CD8-positive, alpha-beta memory T cell (primary cell): ENCODE measurements around the gene ANHX. TPM values are rescaled to one million over a fixed set of nuclear protein-coding genes. Genes with fewer than 3 reads are reported as not detected.

Source experiments
- CTCF ChIA-PET: fragments of 350-600 bp; sonication (Branson Sonifier 250); formaldehyde crosslinking; loops from one replicate; lab custom pipeline; 2021; ENCODE audit warnings: antibody characterized with exemption; lab: Charles Lee
- POLR2A ChIA-PET: fragments of 350-600 bp; sonication (Branson Sonifier 250); formaldehyde crosslinking; loops from one replicate; lab custom pipeline; 2021; ENCODE audit warnings: antibody characterized with exemption; lab: Charles Lee
- DNase-seq, 5 donors: peaks; one replicate each; pipeline versions ENCODE4 v3.0.0 to v3.0.0-alpha.2; 2020 to 2022; ENCODE audit warnings: mixed read lengths in 1 of 5
- H3K27ac ChIP-seq: one replicate; pipeline ENCODE4 v1.7.0; 2013; ENCODE audit warnings: low read depth, mild to moderate bottlenecking, low read length, moderate library complexity
- H3K27me3 ChIP-seq: 2 replicates; pipeline ENCODE4 v1.7.0; 2013; ENCODE audit warnings: low read length, mild to moderate bottlenecking; ENCODE audit not compliant: insufficient read depth, poor library complexity, severe bottlenecking
- H3K36me3 ChIP-seq: 2 replicates; pipeline ENCODE4 v1.7.0; 2013; ENCODE audit warnings: mild to moderate bottlenecking, low read length, moderate library complexity; ENCODE audit not compliant: insufficient read depth
- H3K4me1 ChIP-seq: 2 replicates; pipeline ENCODE4 v1.7.0; 2013; ENCODE audit warnings: mild to moderate bottlenecking, low read length, moderate library complexity; ENCODE audit not compliant: insufficient read depth
- H3K4me3 ChIP-seq: 2 replicates; pipeline ENCODE4 v1.7.0; 2013; ENCODE audit warnings: mild to moderate bottlenecking, low read length
- H3K9me3 ChIP-seq: 2 replicates; pipeline ENCODE4 v1.7.0; 2013; ENCODE audit warnings: mild to moderate bottlenecking, low read length
- H3K27ac Mint-ChIP-seq, 8 donors: one replicate each; pipeline ENCODE4 v1.8.0; 2020 to 2021; ENCODE audit warnings: mixed read lengths in 8 of 8, mild to moderate bottlenecking in 6 of 8, inconsistent platforms in 3 of 8, moderate library complexity in 3 of 8
- H3K27me3 Mint-ChIP-seq, 2 donors: one replicate each; pipeline ENCODE4 v1.8.0; 2020 to 2021; ENCODE audit warnings: mixed read lengths in 2 of 2, mild to moderate bottlenecking in 1 of 2, moderate library complexity in 1 of 2
- H3K36me3 Mint-ChIP-seq, 3 donors: one replicate each; pipeline ENCODE4 v1.8.0; 2020 to 2021; ENCODE audit warnings: mixed read lengths in 3 of 3, inconsistent platforms in 1 of 3, mild to moderate bottlenecking in 1 of 3
- H3K4me1 Mint-ChIP-seq, 3 donors: one replicate each; pipeline ENCODE4 v1.8.0; 2020 to 2021; ENCODE audit warnings: mixed read lengths in 3 of 3, inconsistent platforms in 1 of 3, mild to moderate bottlenecking in 1 of 3
- H3K4me3 Mint-ChIP-seq, 7 donors: one replicate each; pipeline ENCODE4 v1.8.0; 2020 to 2021; ENCODE audit warnings: mixed read lengths in 7 of 7, mild to moderate bottlenecking in 6 of 7, moderate library complexity in 4 of 7, inconsistent platforms in 2 of 7
- H3K9me3 Mint-ChIP-seq, 5 donors: one replicate each; pipeline ENCODE4 v1.8.0; 2020 to 2022; ENCODE audit warnings: mixed read lengths in 5 of 5, mild to moderate bottlenecking in 3 of 5, moderate library complexity in 2 of 5, inconsistent platforms in 1 of 5
- polyA plus RNA-seq: library from polyadenylated mRNA; unstranded; fragments of 300-500 nt; fragmentation: Illumina TruSeq; gene quantifications from one replicate; pipeline ENCODE4 v1.2.3, GENCODE V29; 2021
- total RNA-seq, 2 experiments: library from RNA; stranded (reverse); gene quantifications; one replicate each; pipeline ENCODE4 v1.2.3, GENCODE V29; 2021

The ANHX gene
- total and polyA plus RNA-seq, 3 experiments from 2014 or later: not detected

GRCh38 chr12:133221241-133221640 is 14.4 kb downstream of the ANHX start:
- no peak overlapping the region for H3K27ac ChIP-seq
- H3K4me1 Mint-ChIP-seq: no peaks in the 10 kb centered on the region
- H3K27me3 Mint-ChIP-seq: peaks cover 0 to 5% of the 10 kb centered on the region in 2 donors
- POLR2A ChIA-PET: no interaction called here
- peaks cover 0 to 26% (median 0%) of the 10 kb centered on the region in 3 donors for H3K36me3 Mint-ChIP-seq
- CTCF ChIA-PET: no interaction called here
- H3K27ac Mint-ChIP-seq: peak overlapping the region in 1 of 8 donors; percentile 21
- DNase-seq: no peak
- H3K4me3 Mint-ChIP-seq: no peak overlapping the region
- H3K9me3 Mint-ChIP-seq: peaks cover 7 to 56% (median 40%) of the 10 kb centered on the region in 5 donors
- H3K36me3 ChIP-seq: no peaks in the 10 kb centered on the region
- H3K4me3 ChIP-seq: no peak overlapping the region
- H3K4me1 ChIP-seq: no peaks in the 10 kb centered on the region
- no peaks in the 10 kb centered on the region for H3K27me3 ChIP-seq
- H3K9me3 ChIP-seq: peaks cover 6% of the 10 kb centered on the region

- POLR2A ChIA-PET: no interaction called here
- H3K4me1 ChIP-seq: no peaks in the 10 kb centered on the region
- Mint-ChIP-seq H3K27me3 (peaks cover 0 to 5% of the 10 kb centered on the region in 2 donors), H3K4me1 (no peaks in the 10 kb centered on the region), H3K36me3 (peaks cover 0 to 26% (median 1%) of the 10 kb centered on the region in 3 donors), H3K27ac (no peak overlapping the region), H3K9me3 (peaks cover 7 to 61% (median 46%) of the 10 kb centered on the region in 5 donors), H3K4me3 (no peak overlapping the region)
- no peak overlapping the region for H3K4me3 ChIP-seq
- CTCF ChIA-PET: no interaction called here
- no peak overlapping the region for H3K27ac ChIP-seq
- no peak for DNase-seq
- H3K9me3 ChIP-seq: peaks cover 6% of the 10 kb centered on the region
- H3K27me3 ChIP-seq: no peaks in the 10 kb centered on the region
- no peaks in the 10 kb centered on the region for H3K36me3 ChIP-seq
These were observed 15.2 kb downstream of the ANHX start for GRCh38 chr12:133220521-133220920.

GRCh38 chr12:133217219-133217618 is 18.5 kb downstream of the ANHX start:
- Mint-ChIP-seq H3K9me3 (peaks cover 12 to 73% (median 64%) of the 10 kb centered on the region in 5 donors), H3K27ac (no peak overlapping the region), H3K27me3 (peaks cover 0 to 5% of the 10 kb centered on the region in 2 donors), H3K4me3 (no peak overlapping the region), H3K4me1 (no peaks in the 10 kb centered on the region), H3K36me3 (peaks cover 0 to 26% (median 4%) of the 10 kb centered on the region in 3 donors)
- POLR2A ChIA-PET: no interaction called here
- no peaks in the 10 kb centered on the region for H3K4me1 ChIP-seq
- no peaks in the 10 kb centered on the region for H3K27me3 ChIP-seq
- H3K9me3 ChIP-seq: peaks cover 13% of the 10 kb centered on the region
- H3K4me3 ChIP-seq: no peak overlapping the region
- no peaks in the 10 kb centered on the region for H3K36me3 ChIP-seq
- DNase-seq: no peak
- CTCF ChIA-PET: no interaction called here
- H3K27ac ChIP-seq: no peak overlapping the region

GRCh38 chr12:133215724-133216123 is 20.0 kb downstream of the ANHX start:
- Histone ChIP-seq H3K4me3 (no peak overlapping the region), H3K27me3 (no peaks in the 10 kb centered on the region), H3K27ac (no peak overlapping the region), H3K9me3 (peaks cover 24% of the 10 kb centered on the region), H3K4me1 (no peaks in the 10 kb centered on the region), H3K36me3 (no peaks in the 10 kb centered on the region)
- H3K9me3 Mint-ChIP-seq: peaks cover 17 to 81% (median 72%) of the 10 kb centered on the region in 5 donors
- peaks cover 0 to 30% (median 8%) of the 10 kb centered on the region in 3 donors for H3K36me3 Mint-ChIP-seq
- no peaks in the 10 kb centered on the region for H3K4me1 Mint-ChIP-seq
- DNase-seq: no peak
- CTCF ChIA-PET: no interaction called here
- peaks cover 0 to 5% of the 10 kb centered on the region in 2 donors for H3K27me3 Mint-ChIP-seq
- POLR2A ChIA-PET: no interaction called here
- no peak overlapping the region for H3K27ac Mint-ChIP-seq
- H3K4me3 Mint-ChIP-seq: no peak overlapping the region

- ChIA-PET CTCF (no interaction called here), POLR2A (interaction anchor here (0.6 kb wide), 1 partner anchor 137 kb away, joined by 3 read pairs; no protein-coding TSS in a partner anchor)
- Mint-ChIP-seq H3K36me3 (peaks cover 17 to 48% (median 44%) of the 10 kb centered on the region in 3 donors), H3K9me3 (peaks cover 30 to 96% (median 88%) of the 10 kb centered on the region in 5 donors), H3K4me3 (no peak overlapping the region), H3K27me3 (no peaks in the 10 kb centered on the region), H3K4me1 (no peaks in the 10 kb centered on the region), H3K27ac (no peak overlapping the region)
- H3K9me3 ChIP-seq: peaks cover 84% of the 10 kb centered on the region
- no peak overlapping the region for H3K4me3 ChIP-seq
- H3K27ac ChIP-seq: no peak overlapping the region
- no peak for DNase-seq
- H3K36me3 ChIP-seq: peaks cover 23% of the 10 kb centered on the region
- no peaks in the 10 kb centered on the region for H3K27me3 ChIP-seq
- no peaks in the 10 kb centered on the region for H3K4me1 ChIP-seq
These were observed 29.3 kb downstream of the ANHX start for GRCh38 chr12:133206390-133206789.

GRCh38 chr12:133204264-133204603 is 31.4 kb downstream of the ANHX start:
- peaks cover 79% of the 10 kb centered on the region for H3K9me3 ChIP-seq
- Mint-ChIP-seq H3K9me3 (peaks cover 44 to 96% (median 89%) of the 10 kb centered on the region in 5 donors), H3K36me3 (peaks cover 32 to 63% (median 59%) of the 10 kb centered on the region in 3 donors), H3K27me3 (no peaks in the 10 kb centered on the region), H3K27ac (no peak overlapping the region), H3K4me1 (peaks cover 0 to 4% (median 0%) of the 10 kb centered on the region in 3 donors), H3K4me3 (peak overlapping the region in 2 of 7 donors; percentile 5 to 39)
- H3K27me3 ChIP-seq: no peaks in the 10 kb centered on the region
- DNase-seq: no peak
- ChIA-PET POLR2A (no interaction called here), CTCF (no interaction called here)
- H3K4me3 ChIP-seq: peak overlapping the region; percentile 28
- H3K4me1 ChIP-seq: no peaks in the 10 kb centered on the region
- no peak overlapping the region for H3K27ac ChIP-seq
- H3K36me3 ChIP-seq: peaks cover 35% of the 10 kb centered on the region

GRCh38 chr12:133203344-133204263 is 32.1 kb downstream of the ANHX start:
- Mint-ChIP-seq H3K27ac (peak overlapping the region in 1 of 8 donors; percentile 36), H3K4me3 (peak overlapping the region in 1 of 7 donors; percentile 39), H3K36me3 (peaks cover 32 to 65% (median 59%) of the 10 kb centered on the region in 3 donors), H3K27me3 (no peaks in the 10 kb centered on the region), H3K4me1 (peaks cover 0 to 4% (median 0%) of the 10 kb centered on the region in 3 donors), H3K9me3 (peaks cover 44 to 93% (median 88%) of the 10 kb centered on the region in 5 donors)
- no peak overlapping the region for H3K27ac ChIP-seq
- CTCF ChIA-PET: interaction anchor here (0.9 kb wide), 1 partner anchor 47 kb away, joined by 3 read pairs; no protein-coding TSS in a partner anchor
- H3K27me3 ChIP-seq: no peaks in the 10 kb centered on the region
- H3K9me3 ChIP-seq: peaks cover 77% of the 10 kb centered on the region
- POLR2A ChIA-PET: interaction anchor here (0.6 to 1.3 kb wide), 2 partner anchors 10 to 217 kb away, joined by 3 read pairs; partner anchors contain the start of gene ZNF26
- H3K4me3 ChIP-seq: peak overlapping the region; percentile 28
- peaks cover 35% of the 10 kb centered on the region for H3K36me3 ChIP-seq
- DNase-seq: peak in 1 of 5 donors; percentile 7
- H3K4me1 ChIP-seq: no peaks in the 10 kb centered on the region
